GM10266 (cell line): ENCODE data around the gene KRT84.

Experiments used
- DNase-seq: peaks from one replicate; pipeline ENCODE4 v3.0.0; 2012; ENCODE audit errors: extremely low spot score
- TF ChIP-seq, protein P1 (sequence below): IDR thresholded peaks from 2 replicates; pipeline ENCODE4 v1.5.1; 2012; ENCODE audit warnings: mild to moderate bottlenecking, low read depth; ENCODE audit not compliant: control insufficient read depth, insufficient read depth; ENCODE audit errors: missing control alignments

The KRT84 gene

DNA sequence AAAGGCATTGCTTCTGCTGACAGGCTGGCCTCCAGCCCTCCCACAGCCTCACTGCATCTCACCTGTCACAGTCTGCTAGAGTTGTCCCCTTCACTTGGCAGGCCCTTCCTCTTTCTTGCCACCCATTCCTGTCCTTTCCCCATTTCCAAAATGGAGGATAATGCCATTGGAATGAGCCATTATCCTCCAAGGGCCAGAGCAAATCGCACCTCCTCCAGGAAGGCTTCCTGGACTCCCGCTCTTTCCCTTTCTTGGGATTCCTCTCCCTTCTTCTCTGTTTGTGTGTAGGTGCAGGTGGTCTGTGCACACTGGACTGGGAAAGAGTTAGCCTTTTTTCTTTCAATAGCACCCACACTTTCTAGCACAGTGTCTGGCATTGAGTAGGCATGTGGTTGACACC lies 16.9 kb upstream of the KRT84 start:
- TF ChIP-seq, protein P1, sequence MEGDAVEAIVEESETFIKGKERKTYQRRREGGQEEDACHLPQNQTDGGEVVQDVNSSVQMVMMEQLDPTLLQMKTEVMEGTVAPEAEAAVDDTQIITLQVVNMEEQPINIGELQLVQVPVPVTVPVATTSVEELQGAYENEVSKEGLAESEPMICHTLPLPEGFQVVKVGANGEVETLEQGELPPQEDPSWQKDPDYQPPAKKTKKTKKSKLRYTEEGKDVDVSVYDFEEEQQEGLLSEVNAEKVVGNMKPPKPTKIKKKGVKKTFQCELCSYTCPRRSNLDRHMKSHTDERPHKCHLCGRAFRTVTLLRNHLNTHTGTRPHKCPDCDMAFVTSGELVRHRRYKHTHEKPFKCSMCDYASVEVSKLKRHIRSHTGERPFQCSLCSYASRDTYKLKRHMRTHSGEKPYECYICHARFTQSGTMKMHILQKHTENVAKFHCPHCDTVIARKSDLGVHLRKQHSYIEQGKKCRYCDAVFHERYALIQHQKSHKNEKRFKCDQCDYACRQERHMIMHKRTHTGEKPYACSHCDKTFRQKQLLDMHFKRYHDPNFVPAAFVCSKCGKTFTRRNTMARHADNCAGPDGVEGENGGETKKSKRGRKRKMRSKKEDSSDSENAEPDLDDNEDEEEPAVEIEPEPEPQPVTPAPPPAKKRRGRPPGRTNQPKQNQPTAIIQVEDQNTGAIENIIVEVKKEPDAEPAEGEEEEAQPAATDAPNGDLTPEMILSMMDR: no peak
- DNase-seq: no peak

DNA sequence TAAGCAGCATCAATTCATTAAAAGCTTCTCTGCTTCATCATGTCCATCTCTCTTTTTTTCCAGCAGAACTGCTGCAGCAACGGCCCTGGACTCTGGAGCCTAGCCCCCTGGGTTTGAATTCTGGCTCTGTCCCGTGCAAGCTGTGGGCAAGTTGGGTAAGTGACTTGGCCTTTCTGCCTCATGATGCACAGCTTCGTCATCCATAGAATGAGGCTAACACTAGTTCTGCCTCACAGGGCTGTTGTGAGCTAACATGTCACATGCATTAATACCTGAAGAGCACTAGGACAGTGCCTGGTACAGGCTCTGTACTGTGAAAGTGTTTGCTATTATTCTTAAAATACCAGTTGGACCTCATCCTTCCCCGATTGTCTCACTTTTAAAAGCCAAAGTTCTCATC lies 16.5 kb upstream of the KRT84 start:
- DNase-seq: no peak
- TF ChIP-seq, protein P1: no peak

DNA sequence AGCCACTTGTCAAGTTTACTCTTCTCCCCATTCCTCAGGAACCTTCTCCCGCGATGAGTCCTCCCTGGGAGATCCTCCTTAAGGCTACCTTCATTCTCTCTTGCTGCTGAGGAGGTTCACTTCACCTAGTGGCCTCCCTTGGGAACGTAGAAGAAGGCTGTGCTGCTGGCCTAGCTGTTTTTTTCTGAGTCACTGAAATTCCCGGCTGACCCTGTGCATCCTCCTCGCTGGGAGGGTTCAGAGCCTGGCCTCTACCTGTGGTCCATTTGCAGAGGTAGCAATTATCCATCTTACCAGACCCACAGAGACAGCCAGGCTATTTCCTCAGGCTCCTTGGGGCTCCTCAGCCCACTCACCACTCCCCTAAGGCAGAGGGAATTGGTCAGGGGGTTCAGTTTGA lies 16.1 kb upstream of the KRT84 start:
- TF ChIP-seq, protein P1: no peak
- DNase-seq: no peak

DNA sequence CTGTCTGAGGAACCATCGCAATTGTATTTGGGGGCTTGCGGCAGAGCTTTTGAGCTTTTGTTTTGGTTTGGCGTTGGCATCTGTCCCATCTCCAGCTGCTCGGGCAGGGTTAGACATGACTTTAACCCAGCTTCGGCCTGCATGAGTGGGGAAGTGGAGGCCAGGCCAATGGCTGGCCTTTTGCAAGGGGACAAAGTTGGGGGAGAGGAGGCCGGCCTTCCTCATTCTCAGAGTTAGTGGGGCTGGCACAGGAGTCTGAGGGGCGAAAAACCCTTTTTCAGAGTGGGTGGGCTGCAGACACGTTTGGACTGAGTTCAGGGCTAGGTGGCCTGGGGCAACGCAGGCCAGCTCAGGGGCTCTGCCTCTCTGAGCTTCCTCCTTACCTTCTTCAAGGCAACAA lies 15.5 kb upstream of the KRT84 start:
- no peak for DNase-seq
- TF ChIP-seq, protein P1: no peak

DNA sequence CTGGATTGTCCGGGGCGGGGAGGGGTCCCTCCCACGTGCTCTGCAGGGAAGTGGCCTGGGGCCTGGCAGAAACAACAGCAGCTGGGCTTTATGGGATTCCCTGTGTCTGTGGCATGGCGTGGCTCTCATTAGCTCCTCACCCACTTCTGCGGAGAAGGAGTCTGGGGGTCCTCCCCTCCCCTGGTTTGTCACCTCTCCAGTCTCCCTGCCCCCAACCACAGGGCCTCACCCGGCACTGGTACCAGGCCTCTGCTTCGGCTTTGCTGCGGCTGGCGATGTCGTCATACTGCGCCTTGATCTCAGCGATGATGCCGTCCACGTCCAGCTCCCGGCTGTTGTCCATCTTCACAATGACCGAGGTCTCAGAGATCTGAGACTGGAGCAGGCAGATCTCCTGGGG lies 14.3 kb upstream of the KRT84 start:
- TF ChIP-seq, protein P1: no peak
- no peak for DNase-seq

DNA sequence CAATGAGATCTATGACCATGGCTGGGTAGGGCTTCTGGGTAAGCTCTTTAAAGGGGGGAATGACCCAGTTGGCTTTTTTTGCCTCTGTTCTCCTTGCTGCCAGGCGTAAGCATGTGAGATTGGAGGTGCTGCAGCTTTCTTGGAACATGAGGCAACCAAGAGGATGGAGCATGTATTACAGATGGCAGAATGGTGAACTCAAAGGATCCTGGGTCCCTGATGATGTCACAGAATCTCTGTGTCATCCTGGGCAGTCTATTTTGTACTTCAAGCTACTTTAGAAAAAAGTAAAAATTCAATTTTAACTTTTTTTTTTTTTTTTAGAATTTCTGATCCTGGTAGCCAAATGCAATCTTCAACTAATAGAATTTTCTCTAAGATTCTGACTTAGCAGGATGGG lies 12.7 kb upstream of the KRT84 start:
- TF ChIP-seq, protein P1: no peak
- no peak for DNase-seq

DNA sequence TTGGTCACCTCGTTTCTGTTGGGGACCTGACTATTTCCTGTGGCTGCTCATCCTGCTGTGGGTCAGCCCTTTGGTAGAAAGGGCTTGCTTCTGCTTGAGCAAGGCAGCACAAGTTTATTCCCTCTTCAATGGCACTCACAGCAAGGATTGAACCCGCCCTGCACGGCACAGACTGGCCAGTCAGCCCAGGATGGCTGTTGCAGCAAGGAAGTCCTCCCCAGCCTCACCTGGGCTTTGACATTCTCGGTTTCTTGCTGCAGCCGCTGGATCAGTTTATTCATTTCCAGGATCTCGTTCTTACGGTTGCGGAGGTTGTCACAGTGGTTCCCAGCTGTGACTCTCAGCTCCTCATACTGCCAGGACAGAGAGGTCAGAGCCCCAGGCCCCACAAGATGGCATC lies 11.2 kb upstream of the KRT84 start:
- TF ChIP-seq, protein P1: no peak
- no peak for DNase-seq
